HG02678 (cell line): Measurements from ENCODE around the gene SCART1.

Experiments
- ATAC-seq: cut with Tn5 transposase; IDR thresholded peaks from one replicate; pipeline ENCODE4 v1.9.1; 2021; ENCODE audit warnings: mild to moderate bottlenecking, moderate library complexity; ENCODE audit not compliant: unreplicated experiment

The SCART1 gene

DNA sequence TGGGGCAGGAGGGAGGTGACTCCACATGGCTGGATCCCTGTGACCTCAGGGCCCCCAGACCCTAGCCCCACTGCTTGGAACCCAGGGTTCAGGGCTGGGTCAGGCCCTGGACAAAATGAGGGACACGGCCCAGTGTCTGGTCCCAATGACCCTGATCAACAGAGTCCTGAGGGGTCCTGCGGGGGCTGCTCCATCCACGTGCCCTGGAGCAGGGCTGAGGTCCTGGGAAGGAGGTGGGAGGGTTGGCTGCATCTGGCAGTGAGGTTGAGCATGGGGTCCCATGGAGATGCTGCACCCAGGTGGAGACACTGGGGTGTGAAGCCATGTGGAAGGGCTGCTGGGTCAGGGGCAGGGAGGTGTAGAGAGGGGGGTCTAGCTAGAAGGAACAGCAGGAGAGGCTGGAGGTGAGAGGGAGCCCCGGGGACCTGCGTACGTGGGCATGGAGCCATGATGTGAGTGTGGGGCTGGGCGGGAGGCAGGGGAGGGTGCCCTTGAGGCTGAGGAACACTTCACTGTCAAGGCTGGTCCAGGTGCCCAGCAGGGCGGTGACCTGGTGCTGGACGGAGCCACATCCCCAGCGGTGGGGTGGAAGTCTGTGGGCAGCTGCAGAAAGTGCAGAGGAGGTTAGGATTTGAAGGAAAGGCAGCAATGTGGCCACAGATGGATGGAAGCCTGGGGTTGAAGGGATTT lies 604 bp downstream of the SCART1 start:
- no peak for ATAC-seq

GRCh38 chr10:133455196-133455595 lies 1.5 kb downstream of the SCART1 start:
- ATAC-seq = no peak

- ATAC-seq = no peak
Observed at GRCh38 chr10:133455611-133456031, 1.9 kb downstream of the SCART1 start.

DNA sequence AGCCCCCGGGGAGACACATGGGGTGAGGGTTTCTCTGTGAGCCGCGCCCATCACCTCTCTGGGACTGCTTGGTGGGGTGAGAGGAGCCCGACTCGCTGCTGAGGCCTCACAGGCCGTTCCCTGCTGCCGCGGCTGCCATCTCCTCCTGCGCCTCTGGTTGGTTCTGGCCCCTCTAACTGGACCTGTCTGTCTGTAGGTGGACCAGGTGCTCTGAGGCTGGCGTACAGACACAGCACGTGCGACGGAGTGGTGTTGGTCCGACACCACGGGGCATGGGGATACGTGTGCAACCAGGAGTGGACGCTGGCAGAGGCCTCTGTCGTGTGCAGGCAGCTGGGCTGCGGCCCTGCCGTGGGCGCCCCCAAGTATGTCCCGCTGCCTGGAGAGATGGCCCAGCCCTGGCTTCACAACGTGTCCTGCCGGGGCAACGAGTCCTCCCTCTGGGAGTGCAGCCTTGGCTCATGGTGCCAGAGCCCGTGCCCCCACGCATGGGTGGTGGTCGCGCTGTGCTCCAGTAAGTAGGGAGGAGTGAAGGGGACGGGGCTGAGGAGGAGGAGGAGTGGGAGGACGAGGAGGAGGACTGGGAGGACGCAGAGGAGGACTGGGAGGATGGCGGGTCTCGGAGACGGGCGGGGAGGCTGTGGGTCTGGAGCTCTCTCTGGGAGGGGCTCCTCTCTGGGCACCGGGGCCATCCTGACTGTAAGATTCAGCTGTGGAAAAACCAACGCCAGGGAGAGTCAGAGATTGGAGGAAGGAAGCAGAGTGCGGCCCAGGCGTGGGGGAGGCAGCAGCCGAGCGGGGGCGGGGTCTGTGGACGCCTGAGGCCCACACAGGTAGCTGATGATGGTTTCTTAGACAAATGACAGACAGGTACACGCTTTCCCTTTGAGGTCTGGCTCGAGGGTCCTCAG lies 2.6 kb downstream of the SCART1 start:
- ATAC-seq = no peak

- no peak for ATAC-seq
Observed at GRCh38 chr10:133457100-133457841, 3.5 kb downstream of the SCART1 start.

DNA sequence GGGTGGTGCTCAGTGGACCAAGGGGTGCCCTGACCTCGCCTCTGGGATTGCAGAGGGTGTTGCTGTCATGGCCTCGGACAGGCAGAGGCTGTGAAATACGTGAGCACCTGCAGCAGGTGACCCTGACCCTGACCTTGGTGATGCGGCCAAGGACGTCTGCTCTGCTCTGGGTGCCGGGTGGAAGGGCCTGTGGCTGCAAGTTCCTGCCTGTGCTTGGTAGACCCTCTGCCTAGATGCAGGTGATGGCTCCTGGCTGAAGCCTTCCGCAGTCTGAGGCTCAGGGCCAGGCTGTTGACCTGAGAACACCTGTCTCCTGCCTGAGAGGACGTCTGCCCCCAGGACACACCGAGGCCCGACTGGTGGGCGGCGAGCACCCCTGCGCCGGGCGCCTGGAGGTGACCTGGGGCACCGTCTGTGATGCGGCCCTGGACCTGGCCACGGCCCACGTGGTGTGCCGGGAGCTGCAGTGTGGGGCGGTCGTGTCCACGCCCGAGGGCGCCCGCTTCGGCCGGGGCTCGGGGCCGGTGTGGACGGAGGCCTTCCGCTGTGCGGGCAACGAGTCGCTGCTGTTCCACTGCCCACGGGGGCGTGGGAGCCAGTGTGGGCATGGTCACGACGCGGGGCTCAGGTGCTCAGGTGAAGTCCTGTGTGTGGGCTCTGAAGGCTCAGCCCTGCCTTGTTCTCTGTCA lies 4.4 kb downstream of the SCART1 start:
- ATAC-seq = no peak

GRCh38 chr10:133458710-133459453 lies 5.1 kb downstream of the SCART1 start:
- ATAC-seq = no peak

- ATAC-seq = no peak
Observed at GRCh38 chr10:133459454-133460207, 5.9 kb downstream of the SCART1 start.

GRCh38 chr10:133460208-133460769 lies 6.5 kb downstream of the SCART1 start:
- ATAC-seq = no peak

DNA sequence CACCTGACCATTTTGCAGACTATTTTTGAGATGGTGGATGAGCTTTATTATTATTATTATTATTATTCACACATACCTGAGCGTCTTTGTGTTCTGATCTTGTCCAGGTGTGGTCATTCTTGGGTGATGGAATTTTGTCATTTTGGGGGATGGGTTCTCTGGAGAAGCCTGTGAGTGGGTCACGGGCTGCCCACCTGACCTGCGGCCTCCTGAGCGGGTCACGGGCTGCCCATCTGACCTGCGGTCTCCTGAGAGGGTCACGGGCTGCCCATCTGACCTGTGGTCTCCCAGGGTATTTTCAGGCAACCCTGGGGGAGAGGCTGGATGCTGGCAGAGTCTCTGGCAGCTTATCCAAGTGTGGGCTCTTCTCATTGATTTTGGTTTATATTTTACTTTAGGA lies 7.3 kb downstream of the SCART1 start:
- ATAC-seq = no peak

DNA sequence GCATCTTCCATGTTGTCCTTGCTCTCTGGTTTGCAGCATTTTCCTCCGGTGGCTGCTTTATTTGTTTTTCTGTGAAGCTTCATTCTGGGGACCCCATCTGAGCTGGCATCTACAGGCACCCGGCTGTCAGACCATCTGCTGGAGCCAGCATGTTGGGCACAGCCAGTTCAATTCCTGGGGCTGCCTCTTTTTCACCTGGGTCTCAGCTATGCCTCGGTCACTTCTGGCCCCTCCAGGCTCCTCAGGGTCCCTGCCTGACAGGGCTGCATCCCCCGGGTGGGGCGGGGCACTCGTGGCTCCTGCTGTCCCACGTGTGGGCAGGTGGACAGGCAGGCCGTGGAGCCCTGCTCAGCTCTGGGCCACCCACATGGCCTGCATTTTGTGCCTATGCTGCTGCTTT lies 8.1 kb downstream of the SCART1 start:
- ATAC-seq = no peak

DNA sequence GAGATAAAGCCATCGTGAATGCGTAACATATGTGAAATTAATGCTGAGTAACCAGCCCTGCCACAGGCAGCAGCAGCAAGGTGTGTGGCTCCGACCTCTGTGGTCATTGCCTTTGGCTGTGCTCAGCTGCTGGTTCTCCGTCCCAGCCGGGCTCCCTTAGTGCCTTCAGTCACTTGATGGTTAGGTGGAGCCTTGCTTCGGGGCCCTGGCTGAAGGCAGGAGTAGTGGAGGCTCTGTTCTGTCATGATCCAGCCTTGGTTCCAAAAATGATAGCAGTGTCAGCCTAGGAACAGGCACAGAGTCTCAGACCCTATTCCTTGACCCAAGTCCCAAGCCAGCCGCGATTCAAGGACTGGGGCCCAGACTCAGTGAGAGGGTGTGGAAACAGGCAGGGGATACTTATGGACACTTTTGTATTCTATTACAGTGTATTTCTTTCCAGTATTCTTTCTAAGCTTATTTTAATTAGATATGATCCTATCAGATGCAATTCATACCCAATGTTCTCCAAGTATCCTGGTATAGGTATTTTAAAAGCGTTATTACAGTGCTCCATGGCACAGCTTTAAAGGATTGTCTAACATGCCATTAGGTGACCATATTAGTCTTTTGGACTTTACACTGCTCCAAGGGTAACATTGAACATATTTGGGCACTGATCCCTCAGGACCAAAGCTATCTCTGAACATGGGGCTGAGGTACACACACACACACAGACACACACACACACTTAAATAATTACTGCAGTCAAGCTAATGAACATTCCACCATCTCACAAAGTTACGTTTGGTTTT lies 9.0 kb downstream of the SCART1 start:
- ATAC-seq = no peak

- no peak for ATAC-seq
Observed at GRCh38 chr10:133464582-133465031, 10.9 kb downstream of the SCART1 start.

GRCh38 chr10:133465191-133465949 lies 11.6 kb downstream of the SCART1 start:
- ATAC-seq = no peak

GRCh38 chr10:133465950-133466474 lies 12.3 kb downstream of the SCART1 start:
- no peak for ATAC-seq

DNA sequence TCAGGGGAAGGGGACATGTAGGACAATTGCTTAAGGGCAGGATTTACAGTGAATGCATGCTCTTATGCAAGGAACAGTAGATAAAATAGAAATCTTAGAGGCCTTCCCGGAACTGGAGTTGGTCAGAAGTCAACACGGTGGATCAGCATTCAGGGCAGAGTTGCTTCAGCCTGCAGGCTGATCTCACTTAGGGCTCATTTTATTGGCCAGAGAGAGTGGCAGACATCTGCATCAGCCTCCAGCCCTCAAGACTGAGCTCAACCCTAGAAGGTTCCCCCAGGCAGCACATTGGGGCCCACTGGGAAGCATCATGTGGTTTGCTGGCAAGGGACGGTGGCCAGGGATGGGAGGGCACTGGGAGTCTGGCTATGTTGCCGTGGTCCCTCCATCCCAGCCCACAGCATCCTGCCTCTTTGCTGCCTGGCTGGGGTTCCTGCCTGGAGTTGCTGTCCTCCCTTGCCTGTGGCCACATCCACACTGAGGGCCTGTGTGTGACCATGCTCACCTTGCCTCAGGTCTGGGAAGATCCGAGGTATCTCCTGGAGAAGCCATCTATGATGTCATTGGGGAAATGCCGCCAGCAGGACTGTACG lies 13.0 kb downstream of the SCART1 start:
- ATAC-seq = no peak
